ENCODE results near the gene TBC1D13. TPM values are rescaled to one million over a fixed set of nuclear protein-coding genes. Genes with fewer than 3 reads are reported as not detected.
"Not testable (repeated sequence)": the region's sequence is repeated elsewhere in the genome, so short reads cannot be mapped to it uniquely, and the experiment has no call there.

Gene TBC1D13
- total RNA-seq, 1 donor from 2014 or later, result 32.8 TPM

- Mint-ChIP-seq H3K9me3 (ENCODE audit: unreplicated experiment) (no peaks in the 10 kb centered on the region), H3K4me1 (ENCODE audit: unreplicated experiment) (peaks cover 25% of the 10 kb centered on the region), H3K27me3 (ENCODE audit: unreplicated experiment) (no peaks in the 10 kb centered on the region), H3K27ac (ENCODE audit: unreplicated experiment) (no peak overlapping the region), H3K36me3 (ENCODE audit: unreplicated experiment) (peaks cover 2% of the 10 kb centered on the region), H3K4me3 (ENCODE audit: unreplicated experiment) (no peak overlapping the region)
- no peak for TF ChIP-seq CTCF (IDR thresholded peaks at IDR 0.05)
- DNase-seq (ENCODE audit: extremely low spot score, unreplicated experiment), result no peak
Measured at GRCh38 chr9:128773049-128773448, 14.0 kb upstream of the TBC1D13 start.

GRCh38 chr9:128774804-128775203, 12.2 kb upstream of the TBC1D13 start:
- H3K36me3 Mint-ChIP-seq (ENCODE audit: unreplicated experiment), result peaks cover 2% of the 10 kb centered on the region
- H3K27me3 Mint-ChIP-seq (ENCODE audit: unreplicated experiment), result no peaks in the 10 kb centered on the region
- H3K4me1 Mint-ChIP-seq (ENCODE audit: unreplicated experiment), result peaks cover 19% of the 10 kb centered on the region
- TF ChIP-seq CTCF (IDR thresholded peaks at IDR 0.05), result no peak
- DNase-seq (ENCODE audit: extremely low spot score, unreplicated experiment), result no peak
- no peaks in the 10 kb centered on the region for H3K9me3 Mint-ChIP-seq (ENCODE audit: unreplicated experiment)
- no peak overlapping the region for H3K27ac Mint-ChIP-seq (ENCODE audit: unreplicated experiment)
- no peak overlapping the region for H3K4me3 Mint-ChIP-seq (ENCODE audit: unreplicated experiment)

- not testable (repeated sequence) for H3K27ac Mint-ChIP-seq (ENCODE audit: unreplicated experiment); H3K4me1 Mint-ChIP-seq (ENCODE audit: unreplicated experiment); H3K4me3 Mint-ChIP-seq (ENCODE audit: unreplicated experiment)
Measured at GRCh38 chr9:128780093-128780492, 7.0 kb upstream of the TBC1D13 start.

GRCh38 chr9:128781187-128782070, 5.6 kb upstream of the TBC1D13 start:
- no peak for TF ChIP-seq CTCF (IDR thresholded peaks at IDR 0.05)
- no peaks in the 10 kb centered on the region for H3K27me3 Mint-ChIP-seq (ENCODE audit: unreplicated experiment)
- no peak for DNase-seq (ENCODE audit: extremely low spot score, unreplicated experiment)
- no peak overlapping the region for H3K27ac Mint-ChIP-seq (ENCODE audit: unreplicated experiment)
- peaks cover 5% of the 10 kb centered on the region for H3K9me3 Mint-ChIP-seq (ENCODE audit: unreplicated experiment)
- peaks cover 10% of the 10 kb centered on the region for H3K4me1 Mint-ChIP-seq (ENCODE audit: unreplicated experiment)
- no peak overlapping the region for H3K4me3 Mint-ChIP-seq (ENCODE audit: unreplicated experiment)
- no peaks in the 10 kb centered on the region for H3K36me3 Mint-ChIP-seq (ENCODE audit: unreplicated experiment)

More at GRCh38 chr9:128780093-128780492, 7.0 kb upstream of the TBC1D13 start:
- not testable (repeated sequence) for H3K9me3 Mint-ChIP-seq (ENCODE audit: unreplicated experiment); H3K27me3 Mint-ChIP-seq (ENCODE audit: unreplicated experiment); DNase-seq (ENCODE audit: extremely low spot score, unreplicated experiment); H3K36me3 Mint-ChIP-seq (ENCODE audit: unreplicated experiment)

GRCh38 chr9:128782669-128783068, 4.4 kb upstream of the TBC1D13 start:
- peaks cover 5% of the 10 kb centered on the region for H3K9me3 Mint-ChIP-seq (ENCODE audit: unreplicated experiment)
- H3K27ac Mint-ChIP-seq (ENCODE audit: unreplicated experiment), result peak overlapping the region; percentile 86
- H3K27me3 Mint-ChIP-seq (ENCODE audit: unreplicated experiment), result no peaks in the 10 kb centered on the region
- H3K4me3 Mint-ChIP-seq (ENCODE audit: unreplicated experiment), result no peak overlapping the region
- DNase-seq (ENCODE audit: extremely low spot score, unreplicated experiment), result no peak
- no peaks in the 10 kb centered on the region for H3K36me3 Mint-ChIP-seq (ENCODE audit: unreplicated experiment)
- TF ChIP-seq CTCF (IDR thresholded peaks at IDR 0.05), result no peak
- peaks cover 14% of the 10 kb centered on the region for H3K4me1 Mint-ChIP-seq (ENCODE audit: unreplicated experiment)
